ENCODE results near the gene IL4I1. TPM values are rescaled to one million over a fixed set of nuclear protein-coding genes. Genes with fewer than 3 reads are reported as not detected.

The IL4I1 gene
- polyA plus RNA-seq, 1 of the 3 experiments (the other 2 are of a cell fraction) = 0.35 TPM

DNA sequence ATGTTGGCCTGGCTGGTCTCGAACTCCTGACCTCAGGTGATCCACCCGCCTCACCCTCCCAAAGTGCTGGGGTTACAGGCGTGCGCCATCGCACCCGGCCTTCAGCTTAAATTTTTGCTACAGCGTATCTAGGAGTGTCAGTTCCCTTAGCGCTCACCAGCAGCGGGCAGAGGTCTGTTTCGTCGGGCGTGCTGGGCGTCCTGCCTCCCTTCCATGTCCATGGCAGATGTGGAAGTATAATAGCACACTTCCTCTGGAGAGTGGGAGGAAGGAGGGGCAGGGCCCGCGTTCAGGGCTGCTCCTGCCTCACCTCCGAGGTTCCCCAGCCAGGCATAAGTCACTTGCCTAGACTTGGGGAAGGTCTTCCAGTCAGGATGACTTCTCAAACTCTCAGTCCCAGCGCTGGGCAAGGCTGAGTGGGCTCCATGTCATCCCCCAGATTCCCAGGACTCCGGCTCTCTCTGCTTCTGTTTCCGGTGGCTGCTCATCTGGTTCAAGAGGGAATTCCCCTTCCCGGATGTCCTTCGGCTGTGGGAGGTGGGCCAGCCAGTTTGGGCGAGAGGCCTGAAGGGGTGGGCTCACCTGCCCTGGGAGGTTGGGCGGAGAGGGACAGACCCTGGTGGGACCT is 9.5 kb downstream of the IL4I1 start:
- H3K9me2 ChIP-seq = no peaks in the 10 kb centered on the region
- POLR2A ChIA-PET = interaction anchor here (0.8 kb wide), 1 partner anchor 10 kb away, joined by 3 read pairs; the partner anchor contains the start of gene AKT1S1

More for the DNA sequence above, 9.5 kb downstream of the IL4I1 start:
- Histone ChIP-seq H3F3A (replicated peaks; ENCODE audit: insufficient read depth) (peaks cover 10% of the 10 kb centered on the region), H3K27ac (ENCODE audit: low read depth in 2 of 2, low read length in 1 of 2) (no peak overlapping the region), H3K27me3 (ENCODE audit: insufficient read depth) (no peaks in the 10 kb centered on the region), H3K36me3 (replicated peaks in 1 of 2; ENCODE audit: control insufficient read depth in 1 of 2, insufficient read depth in 2 of 2, low read length in 1 of 2) (peaks cover 18 to 28% of the 10 kb centered on the region in 2 experiments), H3K4me1 (ENCODE audit: control insufficient read depth in 1 of 2, insufficient read depth in 2 of 2, low read depth in 1 of 2, low read length in 1 of 2) (peaks cover 0 to 13% of the 10 kb centered on the region in 2 experiments; a peak in 1 of 4 replicates), H2AFZ (ENCODE audit: low read depth) (no peak overlapping the region), H3K9ac (no peak overlapping the region), H3K79me2 (ENCODE audit: insufficient read depth) (no peaks in the 10 kb centered on the region), H4K20me1 (ENCODE audit: insufficient read depth) (no peaks in the 10 kb centered on the region), H3K9me3 (no peaks in the 10 kb centered on the region), H3K4me3 (ENCODE audit: low read depth in 2 of 2, low read length in 1 of 2) (no peak overlapping the region), H3K4me2 (no peak overlapping the region)
- CTCF ChIA-PET = interaction anchor here (1.4 kb wide), 1 partner anchor 51 kb away, joined by 4 read pairs; no protein-coding TSS in a partner anchor
- no peak for TF ChIP-seq CHD2 (IDR thresholded peaks at IDR 0.05; ENCODE audit: low read length, partially characterized antibody)
- no peak for TF ChIP-seq ELF1 (IDR thresholded peaks at IDR 0.05)
- TF ChIP-seq, protein P1, sequence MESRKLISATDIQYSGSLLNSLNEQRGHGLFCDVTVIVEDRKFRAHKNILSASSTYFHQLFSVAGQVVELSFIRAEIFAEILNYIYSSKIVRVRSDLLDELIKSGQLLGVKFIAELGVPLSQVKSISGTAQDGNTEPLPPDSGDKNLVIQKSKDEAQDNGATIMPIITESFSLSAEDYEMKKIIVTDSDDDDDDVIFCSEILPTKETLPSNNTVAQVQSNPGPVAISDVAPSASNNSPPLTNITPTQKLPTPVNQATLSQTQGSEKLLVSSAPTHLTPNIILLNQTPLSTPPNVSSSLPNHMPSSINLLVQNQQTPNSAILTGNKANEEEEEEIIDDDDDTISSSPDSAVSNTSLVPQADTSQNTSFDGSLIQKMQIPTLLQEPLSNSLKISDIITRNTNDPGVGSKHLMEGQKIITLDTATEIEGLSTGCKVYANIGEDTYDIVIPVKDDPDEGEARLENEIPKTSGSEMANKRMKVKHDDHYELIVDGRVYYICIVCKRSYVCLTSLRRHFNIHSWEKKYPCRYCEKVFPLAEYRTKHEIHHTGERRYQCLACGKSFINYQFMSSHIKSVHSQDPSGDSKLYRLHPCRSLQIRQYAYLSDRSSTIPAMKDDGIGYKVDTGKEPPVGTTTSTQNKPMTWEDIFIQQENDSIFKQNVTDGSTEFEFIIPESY (IDR thresholded peaks at IDR 0.05; ENCODE audit: borderline replicate concordance, low read depth) = no peak
- no peak for TF ChIP-seq RFX5 (IDR thresholded peaks at IDR 0.05; ENCODE audit: low read length)
- TF ChIP-seq GABPA (IDR thresholded peaks at IDR 0.05; ENCODE audit: low read depth) = no peak
- TF ChIP-seq NFIC (IDR thresholded peaks at IDR 0.05; ENCODE audit: borderline replicate concordance) = no peak
- TF ChIP-seq, protein P2, sequence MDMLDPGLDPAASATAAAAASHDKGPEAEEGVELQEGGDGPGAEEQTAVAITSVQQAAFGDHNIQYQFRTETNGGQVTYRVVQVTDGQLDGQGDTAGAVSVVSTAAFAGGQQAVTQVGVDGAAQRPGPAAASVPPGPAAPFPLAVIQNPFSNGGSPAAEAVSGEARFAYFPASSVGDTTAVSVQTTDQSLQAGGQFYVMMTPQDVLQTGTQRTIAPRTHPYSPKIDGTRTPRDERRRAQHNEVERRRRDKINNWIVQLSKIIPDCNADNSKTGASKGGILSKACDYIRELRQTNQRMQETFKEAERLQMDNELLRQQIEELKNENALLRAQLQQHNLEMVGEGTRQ (IDR thresholded peaks at IDR 0.05; ENCODE audit: borderline replicate concordance, low read depth, low read length) = no peak
- no peak for TF ChIP-seq POLR2AphosphoS5 (IDR thresholded peaks at IDR 0.05; ENCODE audit: low read depth, low read length)
- TF ChIP-seq, protein P3, sequence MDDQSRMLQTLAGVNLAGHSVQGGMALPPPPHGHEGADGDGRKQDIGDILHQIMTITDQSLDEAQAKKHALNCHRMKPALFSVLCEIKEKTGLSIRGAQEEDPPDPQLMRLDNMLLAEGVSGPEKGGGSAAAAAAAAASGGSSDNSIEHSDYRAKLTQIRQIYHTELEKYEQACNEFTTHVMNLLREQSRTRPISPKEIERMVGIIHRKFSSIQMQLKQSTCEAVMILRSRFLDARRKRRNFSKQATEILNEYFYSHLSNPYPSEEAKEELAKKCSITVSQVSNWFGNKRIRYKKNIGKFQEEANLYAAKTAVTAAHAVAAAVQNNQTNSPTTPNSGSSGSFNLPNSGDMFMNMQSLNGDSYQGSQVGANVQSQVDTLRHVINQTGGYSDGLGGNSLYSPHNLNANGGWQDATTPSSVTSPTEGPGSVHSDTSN (IDR thresholded peaks at IDR 0.05) = no peak
- TF ChIP-seq RXRA (IDR thresholded peaks at IDR 0.05; ENCODE audit: borderline replicate concordance, low read depth) = no peak
- TF ChIP-seq TCF12 (IDR thresholded peaks at IDR 0.05) = no peak
- TF ChIP-seq SIN3A (IDR thresholded peaks at IDR 0.05; ENCODE audit: borderline replicate concordance, low read depth, low read length) = no peak
- no peak for TF ChIP-seq EZH2phosphoT487 (IDR thresholded peaks at IDR 0.05; ENCODE audit: borderline replicate concordance, low read depth)
- TF ChIP-seq FOXM1 (IDR thresholded peaks at IDR 0.05; ENCODE audit: low read depth) = no peak
- TF ChIP-seq, protein P4, sequence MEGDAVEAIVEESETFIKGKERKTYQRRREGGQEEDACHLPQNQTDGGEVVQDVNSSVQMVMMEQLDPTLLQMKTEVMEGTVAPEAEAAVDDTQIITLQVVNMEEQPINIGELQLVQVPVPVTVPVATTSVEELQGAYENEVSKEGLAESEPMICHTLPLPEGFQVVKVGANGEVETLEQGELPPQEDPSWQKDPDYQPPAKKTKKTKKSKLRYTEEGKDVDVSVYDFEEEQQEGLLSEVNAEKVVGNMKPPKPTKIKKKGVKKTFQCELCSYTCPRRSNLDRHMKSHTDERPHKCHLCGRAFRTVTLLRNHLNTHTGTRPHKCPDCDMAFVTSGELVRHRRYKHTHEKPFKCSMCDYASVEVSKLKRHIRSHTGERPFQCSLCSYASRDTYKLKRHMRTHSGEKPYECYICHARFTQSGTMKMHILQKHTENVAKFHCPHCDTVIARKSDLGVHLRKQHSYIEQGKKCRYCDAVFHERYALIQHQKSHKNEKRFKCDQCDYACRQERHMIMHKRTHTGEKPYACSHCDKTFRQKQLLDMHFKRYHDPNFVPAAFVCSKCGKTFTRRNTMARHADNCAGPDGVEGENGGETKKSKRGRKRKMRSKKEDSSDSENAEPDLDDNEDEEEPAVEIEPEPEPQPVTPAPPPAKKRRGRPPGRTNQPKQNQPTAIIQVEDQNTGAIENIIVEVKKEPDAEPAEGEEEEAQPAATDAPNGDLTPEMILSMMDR (IDR thresholded peaks at IDR 0.05) = no peak
- no peak for TF ChIP-seq EP300 (IDR thresholded peaks at IDR 0.05; ENCODE audit: borderline replicate concordance in 1 of 2, low read depth in 1 of 2, low read length in 1 of 2)
- TF ChIP-seq YY1 (IDR thresholded peaks at IDR 0.05; ENCODE audit: low read depth) = no peak
- TF ChIP-seq, protein P5, sequence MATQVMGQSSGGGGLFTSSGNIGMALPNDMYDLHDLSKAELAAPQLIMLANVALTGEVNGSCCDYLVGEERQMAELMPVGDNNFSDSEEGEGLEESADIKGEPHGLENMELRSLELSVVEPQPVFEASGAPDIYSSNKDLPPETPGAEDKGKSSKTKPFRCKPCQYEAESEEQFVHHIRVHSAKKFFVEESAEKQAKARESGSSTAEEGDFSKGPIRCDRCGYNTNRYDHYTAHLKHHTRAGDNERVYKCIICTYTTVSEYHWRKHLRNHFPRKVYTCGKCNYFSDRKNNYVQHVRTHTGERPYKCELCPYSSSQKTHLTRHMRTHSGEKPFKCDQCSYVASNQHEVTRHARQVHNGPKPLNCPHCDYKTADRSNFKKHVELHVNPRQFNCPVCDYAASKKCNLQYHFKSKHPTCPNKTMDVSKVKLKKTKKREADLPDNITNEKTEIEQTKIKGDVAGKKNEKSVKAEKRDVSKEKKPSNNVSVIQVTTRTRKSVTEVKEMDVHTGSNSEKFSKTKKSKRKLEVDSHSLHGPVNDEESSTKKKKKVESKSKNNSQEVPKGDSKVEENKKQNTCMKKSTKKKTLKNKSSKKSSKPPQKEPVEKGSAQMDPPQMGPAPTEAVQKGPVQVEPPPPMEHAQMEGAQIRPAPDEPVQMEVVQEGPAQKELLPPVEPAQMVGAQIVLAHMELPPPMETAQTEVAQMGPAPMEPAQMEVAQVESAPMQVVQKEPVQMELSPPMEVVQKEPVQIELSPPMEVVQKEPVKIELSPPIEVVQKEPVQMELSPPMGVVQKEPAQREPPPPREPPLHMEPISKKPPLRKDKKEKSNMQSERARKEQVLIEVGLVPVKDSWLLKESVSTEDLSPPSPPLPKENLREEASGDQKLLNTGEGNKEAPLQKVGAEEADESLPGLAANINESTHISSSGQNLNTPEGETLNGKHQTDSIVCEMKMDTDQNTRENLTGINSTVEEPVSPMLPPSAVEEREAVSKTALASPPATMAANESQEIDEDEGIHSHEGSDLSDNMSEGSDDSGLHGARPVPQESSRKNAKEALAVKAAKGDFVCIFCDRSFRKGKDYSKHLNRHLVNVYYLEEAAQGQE (IDR thresholded peaks at IDR 0.05; ENCODE audit: low read depth, low read length) = no peak
- TF ChIP-seq TAF1 (IDR thresholded peaks at IDR 0.05; ENCODE audit: borderline replicate concordance, low read depth, low read length) = no peak
- TF ChIP-seq, protein P6, sequence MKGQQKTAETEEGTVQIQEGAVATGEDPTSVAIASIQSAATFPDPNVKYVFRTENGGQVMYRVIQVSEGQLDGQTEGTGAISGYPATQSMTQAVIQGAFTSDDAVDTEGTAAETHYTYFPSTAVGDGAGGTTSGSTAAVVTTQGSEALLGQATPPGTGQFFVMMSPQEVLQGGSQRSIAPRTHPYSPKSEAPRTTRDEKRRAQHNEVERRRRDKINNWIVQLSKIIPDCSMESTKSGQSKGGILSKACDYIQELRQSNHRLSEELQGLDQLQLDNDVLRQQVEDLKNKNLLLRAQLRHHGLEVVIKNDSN (IDR thresholded peaks at IDR 0.05; ENCODE audit: borderline replicate concordance, low read depth) = no peak
- WGBS (ENCODE audit: low lambda C conversion rate) = 95% methylated on average over 19 of the region's 23 CpGs
- DNase-seq = no peak
